Measurements from ENCODE around the gene GAS2L2. TPM values are rescaled to one million over a fixed set of nuclear protein-coding genes. Genes with fewer than 3 reads are reported as not detected.
"Not testable (repeated sequence)": the region's sequence is repeated elsewhere in the genome, so short reads cannot be mapped to it uniquely, and the experiment has no call there.

GAS2L2 gene
- total RNA-seq, 1 experiment from 2014 or later: not detected

- ChIA-PET POLR2A (interaction anchor here (0.5 to 1.3 kb wide), 2 partner anchors 56 to 157 kb away, joined by 3 to 10 read pairs; partner anchors contain the start of gene TAF15), CTCF (no interaction called here)
- TF ChIP-seq POLR2AphosphoS5 (IDR thresholded peaks at IDR 0.05; ENCODE audit: low read depth, low read length) (no peak), SIN3A (IDR thresholded peaks at IDR 0.05; ENCODE audit: borderline replicate concordance, insufficient read depth, low read depth, low read length) (no peak), TCF7L2 (IDR thresholded peaks at IDR 0.05; ENCODE audit: low read depth, low read length) (no peak), CTCF (IDR thresholded peaks at IDR 0.05) (no peak), REST (IDR thresholded peaks at IDR 0.05; ENCODE audit: insufficient read depth in 1 of 2, low read depth in 2 of 2, low read length in 1 of 2) (no peak)
These were observed 568 bp downstream of the GAS2L2 start for GRCh38 chr17:35752471-35752870.

GRCh38 chr17:35751541-35751940 is 1.5 kb downstream of the GAS2L2 start:
- BruUV-seq (replicated peaks); DNase-seq (ENCODE audit: low read depth, low spot score); H3K9me3 ChIP-seq (ENCODE audit: control insufficient read depth, insufficient read depth, low read depth, low read length); intact Hi-C loops (cut with micrococcal nuclease; ENCODE audit: unreplicated experiment); in situ Hi-C loops (cut with HindIII; ENCODE audit: low pct_unique_long_range_greater_than_20kb, low sequenced_read_pairs); H3K27ac ChIP-seq (ENCODE audit: low read length); H3K27me3 ChIP-seq (ENCODE audit: control insufficient read depth, insufficient read depth, low read length); ATAC-seq; H3K36me3 ChIP-seq (ENCODE audit: control insufficient read depth, insufficient read depth, low read length); H3K4me3 ChIP-seq (ENCODE audit: low read depth in 2 of 2, low read length in 2 of 2): not testable (repeated sequence)
- ChIA-PET POLR2A (interaction anchor here (1.3 kb wide), 1 partner anchor 57 kb away, joined by 10 read pairs; the partner anchor contains the start of gene TAF15), CTCF (interaction anchor here (0.6 to 0.7 kb wide), 2 partner anchors 12 to 13 kb away, joined by 5 to 6 read pairs; no protein-coding TSS in a partner anchor)
- H3K4me1 ChIP-seq (ENCODE audit: control insufficient read depth, insufficient read depth, low read length): peaks cover 13% of the 10 kb centered on the region

More at GRCh38 chr17:35752471-35752870, 568 bp downstream of the GAS2L2 start:
- Histone ChIP-seq H3K4me1 (ENCODE audit: control insufficient read depth, insufficient read depth, low read length) (peaks cover 13% of the 10 kb centered on the region), H3K27me3 (ENCODE audit: control insufficient read depth, insufficient read depth, low read length) (peaks cover 4% of the 10 kb centered on the region), H3K4me3 (ENCODE audit: low read depth in 2 of 2, low read length in 2 of 2) (no peak overlapping the region), H3K27ac (ENCODE audit: low read length) (no peak overlapping the region), H3K36me3 (ENCODE audit: control insufficient read depth, insufficient read depth, low read length) (no peaks in the 10 kb centered on the region), H3K9me3 (ENCODE audit: control insufficient read depth, insufficient read depth, low read depth, low read length) (no peaks in the 10 kb centered on the region)
- ATAC-seq (no peak), DNase-seq (ENCODE audit: low read depth, low spot score) (no peak)
- no TSS peak for BruUV-seq (replicated peaks)
- in situ Hi-C loops (cut with HindIII; ENCODE audit: low pct_unique_long_range_greater_than_20kb, low sequenced_read_pairs): no loop called here
- intact Hi-C loops (cut with micrococcal nuclease; ENCODE audit: unreplicated experiment): no loop called here

- no TSS peak for BruUV-seq (replicated peaks)
- Histone ChIP-seq H3K27ac (ENCODE audit: low read length) (no peak overlapping the region), H3K27me3 (ENCODE audit: control insufficient read depth, insufficient read depth, low read length) (peaks cover 4% of the 10 kb centered on the region), H3K9me3 (ENCODE audit: control insufficient read depth, insufficient read depth, low read depth, low read length) (no peaks in the 10 kb centered on the region), H3K4me3 (ENCODE audit: low read depth in 2 of 2, low read length in 2 of 2) (no peak overlapping the region), H3K4me1 (ENCODE audit: control insufficient read depth, insufficient read depth, low read length) (peaks cover 13% of the 10 kb centered on the region), H3K36me3 (ENCODE audit: control insufficient read depth, insufficient read depth, low read length) (no peaks in the 10 kb centered on the region)
- intact Hi-C loops (cut with micrococcal nuclease; ENCODE audit: unreplicated experiment): no loop called here
- in situ Hi-C loops (cut with HindIII; ENCODE audit: low pct_unique_long_range_greater_than_20kb, low sequenced_read_pairs): no loop called here
- no peak for ATAC-seq
- CTCF ChIA-PET: interaction anchor here (0.6 to 2.0 kb wide), 2 partner anchors 54 to 66 kb away, joined by 6 to 13 read pairs; no protein-coding TSS in a partner anchor
- TF ChIP-seq TCF7L2 (IDR thresholded peaks at IDR 0.05; ENCODE audit: low read depth, low read length) (no peak), SIN3A (IDR thresholded peaks at IDR 0.05; ENCODE audit: borderline replicate concordance, insufficient read depth, low read depth, low read length) (no peak), POLR2AphosphoS5 (IDR thresholded peaks at IDR 0.05; ENCODE audit: low read depth, low read length) (no peak), REST (IDR thresholded peaks at IDR 0.05; ENCODE audit: insufficient read depth in 1 of 2, low read depth in 2 of 2, low read length in 1 of 2) (no peak), CTCF (IDR thresholded peaks at IDR 0.05) (no peak)
- no peak for DNase-seq (ENCODE audit: low read depth, low spot score)
- POLR2A ChIA-PET: no interaction called here
These were observed 2.3 kb downstream of the GAS2L2 start for GRCh38 chr17:35750526-35751395.

All from Panc1 (cell line).